GM21786 (cell line): Measurements from ENCODE around the gene SEZ6L.

Experiments
- ATAC-seq: cut with Tn5 transposase; IDR thresholded peaks from one replicate; pipeline ENCODE4 v1.9.1; 2021; ENCODE audit not compliant: unreplicated experiment

The SEZ6L gene

DNA sequence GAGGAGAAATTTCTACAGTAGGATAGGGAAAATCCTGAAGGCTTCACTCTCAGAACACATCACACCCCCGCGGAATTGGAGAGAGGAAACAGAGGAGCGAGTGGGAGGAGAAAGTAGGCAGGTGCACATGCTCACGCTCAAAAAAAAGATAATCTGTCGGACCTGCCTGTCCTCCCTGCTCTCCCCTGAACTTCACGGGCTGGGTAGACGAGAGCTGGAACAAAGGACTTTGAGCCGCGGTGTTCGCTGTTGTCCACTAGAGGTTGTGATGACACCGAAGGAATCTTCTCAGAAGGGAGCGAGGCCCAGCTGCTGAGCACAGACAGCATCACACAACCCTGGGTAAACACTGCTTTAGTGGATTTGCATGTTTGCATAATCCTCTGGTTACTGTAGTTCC is 5.0 kb downstream of the SEZ6L start:
- no peak for ATAC-seq

DNA sequence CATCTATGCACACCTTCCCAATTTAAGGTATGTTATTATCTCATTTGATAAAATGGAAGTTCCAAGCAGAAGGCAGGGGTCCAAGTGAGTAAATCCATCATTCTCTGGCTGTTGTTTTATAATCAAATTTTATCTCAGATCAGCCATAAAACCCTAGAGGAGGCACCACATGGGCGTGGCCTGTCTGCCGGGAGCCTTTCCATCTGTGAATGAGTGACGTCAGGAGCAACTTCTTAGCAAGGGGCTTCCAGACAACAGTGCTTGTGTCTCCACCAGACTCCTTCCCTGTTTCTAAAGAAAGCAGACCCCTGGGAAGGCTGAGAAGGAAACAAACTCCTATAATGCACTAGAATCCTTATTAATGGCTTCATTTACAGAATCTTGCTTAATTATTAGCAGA is 13.5 kb downstream of the SEZ6L start:
- no peak for ATAC-seq

GRCh38 chr22:26185190-26185589 is 15.9 kb downstream of the SEZ6L start:
- ATAC-seq: no peak

DNA sequence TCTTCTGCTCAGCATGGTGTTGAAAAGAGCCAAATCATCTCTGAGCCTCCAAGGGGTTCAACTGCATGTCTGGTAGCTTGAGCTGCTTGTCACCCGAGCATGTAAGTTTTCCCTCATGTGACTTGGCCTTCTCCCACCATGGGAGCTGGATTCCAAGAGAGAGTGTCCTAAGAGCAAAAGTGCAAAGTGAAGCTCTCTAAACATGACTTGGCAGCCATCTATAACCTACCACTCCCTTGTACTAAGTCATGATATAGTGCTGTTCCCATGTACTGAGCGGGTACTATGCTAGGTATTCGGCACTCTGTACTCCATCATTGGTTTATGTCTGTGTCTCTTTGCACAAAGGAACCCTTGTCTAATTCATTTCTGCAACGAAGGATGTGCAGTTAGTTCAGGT is 19.1 kb downstream of the SEZ6L start:
- ATAC-seq: no peak

GRCh38 chr22:26194313-26194712 is 25.1 kb downstream of the SEZ6L start:
- ATAC-seq: no peak

DNA sequence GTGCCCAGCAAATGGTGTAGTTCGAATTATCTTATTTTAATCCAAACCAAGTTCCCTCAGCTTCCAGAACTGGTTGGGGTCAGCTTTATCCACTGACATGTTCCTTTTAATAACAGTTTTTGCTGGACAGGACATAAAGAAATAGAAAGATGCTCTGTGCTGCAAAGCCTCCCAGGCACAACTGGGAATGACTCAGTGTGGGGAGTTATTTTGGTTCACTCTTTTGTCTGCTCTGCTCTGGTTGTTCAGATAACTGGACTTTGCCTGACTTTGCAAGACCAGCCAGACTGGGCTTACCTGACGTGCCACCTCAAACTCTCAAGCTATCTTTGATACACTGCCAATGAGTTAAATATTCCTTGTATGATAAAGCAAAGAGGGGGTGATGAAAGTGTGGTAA is 25.6 kb downstream of the SEZ6L start:
- ATAC-seq: no peak

DNA sequence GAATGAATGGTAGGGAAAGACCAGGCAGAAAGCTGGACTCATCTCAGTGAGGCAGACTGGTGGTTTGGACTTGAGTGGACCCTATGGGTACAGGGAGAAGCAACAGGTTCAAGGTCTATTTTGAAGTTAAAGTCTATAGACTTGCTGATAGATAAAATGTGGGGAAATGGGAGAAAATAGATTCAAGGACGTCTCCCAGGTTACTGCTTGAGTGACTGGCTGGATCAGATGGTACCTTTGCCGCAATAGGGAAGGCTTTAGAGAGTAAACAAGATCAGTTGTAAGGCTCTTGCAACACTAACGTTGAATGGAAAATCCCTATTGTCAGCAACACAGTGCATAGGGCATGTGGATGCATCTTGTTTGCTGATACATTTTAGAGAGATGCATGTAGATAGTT is 27.4 kb downstream of the SEZ6L start:
- ATAC-seq: no peak

DNA sequence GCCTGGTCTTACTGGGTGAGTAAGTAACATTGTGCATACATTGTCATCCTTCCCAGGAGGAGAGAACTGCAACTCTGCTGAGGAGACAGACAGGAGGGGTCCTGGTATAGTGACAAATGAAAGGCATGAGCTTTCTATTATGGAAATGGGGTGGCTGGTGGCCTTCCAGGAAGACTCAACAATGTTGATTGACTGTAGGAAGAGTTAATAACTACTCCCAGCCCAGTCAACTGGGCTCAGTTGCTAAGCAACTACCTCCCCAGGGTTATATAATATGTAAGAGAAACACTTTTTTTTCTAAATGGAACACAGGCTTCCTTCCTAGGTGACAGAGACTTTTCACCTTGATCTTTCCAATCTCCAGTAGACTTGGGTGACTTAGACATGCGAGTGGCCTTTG is 28.2 kb downstream of the SEZ6L start:
- no peak for ATAC-seq

GRCh38 chr22:26199665-26200064 is 30.4 kb downstream of the SEZ6L start:
- no peak for ATAC-seq

GRCh38 chr22:26202280-26202924 is 33.1 kb downstream of the SEZ6L start:
- ATAC-seq: no peak

GRCh38 chr22:26205494-26205893 is 36.2 kb downstream of the SEZ6L start:
- ATAC-seq: no peak

DNA sequence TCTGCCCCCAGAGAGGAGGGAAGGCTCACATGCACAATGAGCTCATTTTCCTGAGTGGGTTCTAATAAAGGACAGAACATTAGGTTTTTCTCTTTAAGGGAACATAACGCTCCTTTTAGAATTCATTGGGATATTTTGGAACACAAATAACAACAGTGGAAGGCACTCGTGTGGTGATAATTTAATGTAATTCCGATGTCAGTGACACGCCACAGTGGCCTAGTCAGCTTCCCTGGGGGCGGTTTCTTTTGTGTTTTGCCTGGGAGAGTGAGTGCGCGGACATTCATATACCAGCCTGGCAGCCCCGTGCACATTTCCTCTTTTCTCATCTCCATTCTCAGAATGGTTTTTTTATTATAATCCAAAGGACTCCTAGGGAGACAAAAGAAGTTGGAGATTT is 41.1 kb downstream of the SEZ6L start:
- no peak for ATAC-seq

- ATAC-seq: no peak
Measured at GRCh38 chr22:26213826-26214225, 44.6 kb downstream of the SEZ6L start.

DNA sequence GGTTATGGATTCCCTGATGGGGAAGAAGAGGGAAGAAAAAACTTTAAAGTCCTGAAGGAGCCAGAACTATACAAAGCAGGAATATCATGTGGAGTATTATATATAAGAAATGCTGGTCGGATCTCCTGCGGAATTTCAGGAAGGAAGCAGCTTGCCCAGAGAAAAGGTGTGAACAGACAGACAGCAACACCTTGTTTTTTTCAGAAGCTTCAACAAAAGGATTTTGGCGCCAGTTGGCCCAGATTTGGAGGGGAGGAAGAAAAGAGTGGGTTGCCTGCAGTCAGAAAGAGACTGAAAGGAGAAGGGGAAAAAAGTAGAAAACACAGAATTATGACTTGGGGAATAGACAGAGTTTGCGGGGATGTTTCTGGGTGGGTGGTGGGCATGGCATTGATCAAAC is 45.2 kb downstream of the SEZ6L start:
- no peak for ATAC-seq

- no peak for ATAC-seq
Measured at GRCh38 chr22:26215736-26216135, 46.5 kb downstream of the SEZ6L start.

DNA sequence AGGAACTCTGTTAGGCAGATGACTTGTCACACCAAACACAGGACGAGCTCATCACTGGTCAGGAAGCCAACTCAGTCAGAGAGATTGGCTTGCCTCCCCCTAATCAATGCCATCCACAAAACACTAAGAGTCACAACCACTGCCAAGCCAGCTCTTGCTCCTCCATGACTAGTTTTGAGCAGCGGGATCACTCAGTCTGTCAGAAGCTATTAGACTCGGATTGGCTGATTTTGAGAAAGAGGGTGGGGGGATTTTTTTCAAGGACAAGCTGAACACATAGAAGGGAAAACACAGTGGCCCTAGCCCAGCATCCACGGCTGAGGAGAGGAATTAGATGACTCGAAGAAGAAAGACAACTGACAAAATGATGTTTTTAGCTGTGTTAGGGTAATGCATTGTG is 55.9 kb downstream of the SEZ6L start:
- ATAC-seq: no peak

- ATAC-seq: no peak
Measured at GRCh38 chr22:26226538-26227297, 57.5 kb downstream of the SEZ6L start.

DNA sequence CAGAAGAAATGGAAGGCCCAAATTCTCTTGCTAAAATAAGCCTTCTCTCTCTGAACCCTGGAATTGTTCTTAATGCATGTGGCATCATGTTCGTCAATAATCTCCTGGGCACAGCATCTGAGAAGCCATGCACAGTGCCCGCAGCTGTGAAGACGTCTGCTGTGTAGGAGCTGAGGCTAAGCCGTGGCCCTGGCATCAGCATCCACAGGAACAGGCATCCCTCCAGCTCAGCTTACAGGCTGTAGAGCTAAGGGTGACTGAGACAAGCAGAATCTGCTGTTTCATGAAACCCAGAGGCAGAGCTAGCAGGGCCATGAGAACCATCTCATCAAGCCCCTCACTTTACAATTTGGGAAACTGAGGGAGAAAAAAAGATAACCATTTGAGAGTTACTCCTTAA is 60.6 kb downstream of the SEZ6L start:
- ATAC-seq: no peak

- no peak for ATAC-seq
Measured at GRCh38 chr22:26234296-26234695, 65.0 kb downstream of the SEZ6L start.

DNA sequence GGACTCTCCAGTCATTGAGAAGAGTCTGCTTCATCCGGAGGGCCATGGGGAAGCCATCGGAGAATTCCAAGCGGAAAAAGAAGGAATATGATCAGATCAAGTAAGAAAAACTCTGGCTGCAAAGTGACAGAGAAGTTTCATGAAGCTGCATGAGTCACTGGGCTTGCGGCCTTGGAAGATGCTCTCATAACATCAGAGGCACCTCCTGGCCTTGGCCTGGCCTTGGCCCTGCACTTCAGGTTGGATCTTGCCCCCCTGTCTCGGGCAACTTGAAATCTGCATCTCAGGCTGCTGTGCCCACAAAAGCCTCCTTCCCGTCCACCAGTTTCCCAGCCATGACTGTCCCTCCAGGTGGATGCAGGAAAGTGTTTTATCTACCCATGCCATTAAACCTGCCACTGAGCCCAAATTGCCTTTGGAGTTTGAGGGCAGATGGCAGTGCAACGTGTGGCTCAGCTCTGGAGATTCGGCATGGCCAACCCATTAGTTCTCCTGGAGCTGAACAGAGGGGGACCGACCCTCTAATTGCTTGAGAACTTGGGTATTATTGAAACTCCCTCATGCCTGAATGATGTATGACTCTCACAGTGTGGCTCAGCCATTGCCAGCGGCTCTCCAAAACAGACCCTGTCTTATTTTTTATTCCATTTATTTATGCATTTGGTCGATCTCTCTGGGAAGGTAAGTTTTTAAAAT is 66.7 kb downstream of the SEZ6L start:
- no peak for ATAC-seq

GRCh38 chr22:26236991-26237390 is 67.7 kb downstream of the SEZ6L start:
- ATAC-seq: no peak

GRCh38 chr22:26238596-26238995 is 69.3 kb downstream of the SEZ6L start:
- ATAC-seq: no peak
